Subcutaneous adipose tissue (tissue), 4 donors: ENCODE measurements around the gene GRID1. TPM values are rescaled to one million over a fixed set of nuclear protein-coding genes. Genes with fewer than 3 reads are reported as not detected.

Experiments
- total RNA-seq, 4 donors: library from RNA; depleted of rRNA; stranded (reverse); fragments of >200 nt; gene quantifications; one replicate each; pipeline ENCODE4 v1.1.0, GENCODE V29; 2016
- TF ChIP-seq, protein P1 (sequence below): fragments of 450-650 bp; IDR thresholded peaks from one replicate; pipeline ENCODE4 v1.5.1; 2016; ENCODE audit warnings: low read depth, mild to moderate bottlenecking, control low read depth, antibody characterized with exemption, moderate library complexity

The GRID1 gene
- total RNA-seq, 4 donors from 2014 or later: 0.49 to 2.0 (median 1.1) TPM

DNA sequence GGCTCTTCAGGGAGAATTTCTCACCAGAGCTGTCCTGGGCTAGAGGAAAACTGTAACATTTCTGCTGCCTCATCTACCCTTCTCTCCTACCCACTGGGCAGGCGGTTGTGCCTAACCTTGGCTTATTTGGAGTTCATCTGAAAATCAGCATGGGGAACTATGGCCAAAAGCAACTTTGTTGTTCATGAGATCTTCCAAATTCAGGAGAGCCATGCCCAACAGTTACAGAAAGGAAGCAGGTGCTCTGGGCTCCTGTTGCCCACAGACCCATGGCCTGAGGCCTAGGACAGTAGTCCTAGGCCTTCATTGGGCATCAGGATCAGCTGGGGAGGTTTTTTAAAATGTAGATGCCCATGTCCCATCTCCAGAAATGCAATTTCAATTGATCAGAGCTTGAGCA lies 85.2 kb downstream of the GRID1 start:
- TF ChIP-seq, protein P1, sequence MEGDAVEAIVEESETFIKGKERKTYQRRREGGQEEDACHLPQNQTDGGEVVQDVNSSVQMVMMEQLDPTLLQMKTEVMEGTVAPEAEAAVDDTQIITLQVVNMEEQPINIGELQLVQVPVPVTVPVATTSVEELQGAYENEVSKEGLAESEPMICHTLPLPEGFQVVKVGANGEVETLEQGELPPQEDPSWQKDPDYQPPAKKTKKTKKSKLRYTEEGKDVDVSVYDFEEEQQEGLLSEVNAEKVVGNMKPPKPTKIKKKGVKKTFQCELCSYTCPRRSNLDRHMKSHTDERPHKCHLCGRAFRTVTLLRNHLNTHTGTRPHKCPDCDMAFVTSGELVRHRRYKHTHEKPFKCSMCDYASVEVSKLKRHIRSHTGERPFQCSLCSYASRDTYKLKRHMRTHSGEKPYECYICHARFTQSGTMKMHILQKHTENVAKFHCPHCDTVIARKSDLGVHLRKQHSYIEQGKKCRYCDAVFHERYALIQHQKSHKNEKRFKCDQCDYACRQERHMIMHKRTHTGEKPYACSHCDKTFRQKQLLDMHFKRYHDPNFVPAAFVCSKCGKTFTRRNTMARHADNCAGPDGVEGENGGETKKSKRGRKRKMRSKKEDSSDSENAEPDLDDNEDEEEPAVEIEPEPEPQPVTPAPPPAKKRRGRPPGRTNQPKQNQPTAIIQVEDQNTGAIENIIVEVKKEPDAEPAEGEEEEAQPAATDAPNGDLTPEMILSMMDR: no peak

DNA sequence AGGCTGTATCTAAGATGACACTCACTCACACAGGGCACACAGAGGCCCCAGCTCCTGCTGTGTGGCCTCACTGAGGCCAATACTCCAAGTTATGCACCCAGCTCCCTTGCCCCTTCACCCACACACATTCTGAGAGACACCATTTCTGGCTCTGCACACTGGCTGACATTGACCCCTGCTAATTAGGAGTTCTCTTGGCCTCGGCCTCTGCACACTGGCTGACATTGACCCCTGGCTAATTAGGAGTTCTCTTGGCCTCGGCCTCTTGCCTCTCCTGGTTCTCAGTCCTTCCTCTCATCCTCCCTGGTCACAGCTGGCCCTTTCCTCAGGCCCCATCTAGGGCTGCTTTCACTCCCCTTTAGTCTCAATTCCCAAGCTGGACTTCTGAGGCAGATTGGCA lies 97.3 kb downstream of the GRID1 start:
- TF ChIP-seq, protein P1: no peak

DNA sequence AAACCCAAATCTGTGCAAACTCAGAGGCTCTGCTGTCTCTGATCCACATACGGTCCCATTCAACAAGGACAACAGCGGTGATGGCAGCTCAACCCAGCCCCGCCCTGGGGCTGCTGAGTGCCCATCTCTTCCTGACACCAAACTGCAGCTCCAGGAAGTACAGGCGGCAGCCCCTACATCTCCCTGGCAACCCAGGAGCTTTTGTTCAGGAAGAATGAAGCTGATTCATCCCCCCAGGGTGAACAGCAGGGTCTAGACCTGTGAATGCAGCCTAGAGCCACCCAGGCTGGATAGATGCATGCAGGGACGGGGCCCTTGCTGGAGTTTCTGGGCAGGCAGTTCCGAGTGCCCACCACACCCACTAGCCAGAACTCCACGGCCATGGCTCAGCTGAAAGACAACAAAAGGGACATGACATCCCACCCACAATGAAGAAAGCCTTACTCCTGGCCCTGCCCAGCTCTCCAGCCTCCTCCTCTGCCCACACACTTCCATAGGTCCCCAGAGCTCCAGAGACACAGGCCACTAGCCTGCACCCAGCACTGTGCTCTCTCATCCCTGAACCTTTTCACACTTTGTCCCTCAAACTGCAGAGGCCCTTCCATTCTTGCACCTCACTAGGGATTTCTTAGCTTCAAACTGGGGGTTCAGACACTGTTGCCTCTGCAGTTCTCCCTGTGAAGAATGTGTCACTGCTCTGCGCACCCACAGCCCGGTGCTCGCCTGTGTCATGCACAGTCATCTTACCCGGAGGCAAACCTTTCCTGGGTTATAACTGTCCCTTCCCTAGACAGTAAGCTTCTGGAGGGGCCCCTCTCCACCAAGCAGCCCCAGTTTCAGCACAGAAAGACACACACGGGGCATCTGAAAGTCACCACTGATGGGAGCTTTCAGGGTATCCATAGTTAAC lies 99.1 kb downstream of the GRID1 start:
- TF ChIP-seq, protein P1: no peak

DNA sequence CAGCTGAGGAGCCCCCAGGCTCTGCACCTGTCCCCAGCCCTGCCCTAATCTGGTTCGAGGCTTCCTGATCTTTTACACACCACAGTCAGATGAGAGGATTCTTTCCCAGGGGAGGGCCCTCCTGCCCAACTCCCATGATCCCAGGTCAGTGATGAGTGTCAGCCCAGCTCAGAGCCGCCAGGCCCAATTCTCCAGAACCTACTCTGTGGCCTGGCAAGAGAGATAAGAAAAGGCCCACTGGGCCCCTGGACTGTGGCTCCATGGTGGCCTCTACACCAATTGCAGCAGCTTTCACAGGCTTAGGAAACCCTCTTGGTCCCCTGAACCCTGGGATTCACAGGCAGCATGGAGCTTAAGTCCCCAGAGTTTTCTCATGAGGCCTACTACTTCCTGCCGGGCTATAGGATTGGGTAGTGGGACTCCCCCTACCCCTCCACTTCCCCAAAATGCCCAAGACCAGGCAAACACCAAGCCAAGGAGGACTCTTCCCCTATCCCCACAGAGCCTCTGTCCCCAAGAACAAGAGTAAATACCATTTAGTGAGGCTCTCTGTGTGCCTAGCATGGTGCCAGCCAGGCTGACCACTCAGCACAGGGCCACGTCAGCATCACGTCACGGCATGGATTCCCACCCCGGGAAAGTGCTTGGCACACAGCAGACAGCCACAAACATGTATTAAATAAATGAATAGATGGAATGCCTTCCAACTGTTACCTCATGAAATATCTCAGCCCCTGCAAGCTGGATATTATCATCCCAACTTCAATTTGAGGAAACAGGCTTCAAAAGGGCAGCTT lies 100.0 kb downstream of the GRID1 start:
- TF ChIP-seq, protein P1: no peak

DNA sequence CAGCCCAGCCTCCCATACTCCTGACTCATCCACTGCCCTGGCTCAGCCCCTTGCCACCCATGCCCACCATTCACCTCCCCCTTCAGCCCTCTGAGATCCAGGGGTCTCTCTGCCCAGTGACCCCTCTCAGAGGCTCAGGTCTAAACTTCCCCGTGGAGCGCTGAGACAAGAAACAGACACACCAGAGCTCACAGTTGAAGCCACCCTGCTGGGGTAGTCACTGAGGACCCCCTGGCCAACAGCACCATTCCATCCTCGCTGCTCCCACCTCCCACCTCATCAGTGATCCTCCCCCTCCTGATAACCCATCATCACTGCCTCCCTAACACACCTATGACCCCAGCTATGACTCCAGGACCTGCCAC lies 100.7 kb downstream of the GRID1 start:
- TF ChIP-seq, protein P1: no peak

DNA sequence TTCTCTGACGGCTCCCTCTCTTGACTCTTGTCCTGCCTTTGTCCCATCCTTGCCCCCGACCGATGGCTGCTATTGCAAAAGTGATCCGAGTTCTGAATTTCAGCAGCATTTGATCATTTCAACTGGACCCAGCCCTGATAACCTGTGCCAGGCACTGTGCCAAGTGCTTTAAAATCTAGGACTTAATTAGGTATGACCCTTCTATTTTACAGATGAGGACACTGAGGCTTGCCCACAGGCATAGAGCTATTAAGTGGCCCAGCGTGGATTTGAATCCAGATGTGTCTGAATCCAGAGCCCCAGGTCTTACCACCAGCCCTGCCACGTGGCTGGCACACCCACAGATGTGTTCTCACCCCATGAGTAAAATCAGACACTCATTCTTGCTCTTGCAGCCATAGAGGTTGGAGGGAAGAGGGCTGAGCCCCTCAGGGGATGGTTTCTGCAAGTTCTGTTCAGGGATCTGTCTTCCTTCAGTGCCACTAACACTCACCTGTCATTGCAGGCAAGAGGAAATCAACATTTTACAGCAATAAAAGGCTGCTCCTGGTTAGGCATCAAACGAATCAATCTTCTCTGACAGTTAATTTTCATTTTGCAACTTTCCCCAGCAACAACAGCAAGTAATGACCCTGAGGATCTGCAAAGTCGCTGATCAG lies 101.2 kb downstream of the GRID1 start:
- TF ChIP-seq, protein P1: no peak
